NCI-H128 (cell line): ENCODE data around the gene SCGB1A1.
"Not testable (repeated sequence)": the region's sequence is repeated elsewhere in the genome, so short reads cannot be mapped to it uniquely, and the experiment has no call there.

Source experiments
- DNase-seq: peaks from one replicate; lab custom pipeline; 2025; ENCODE audit not compliant: unreplicated experiment; lab: John Stamatoyannopoulos, UW

Gene SCGB1A1

GRCh38 chr11:62418733-62419132, at the start of gene SCGB1A1:
TSS of gene SCGB1A1 (plus strand) at chr11:62419033. CDS start at chr11:62419096, 63 bp downstream.
- no peak for DNase-seq

GRCh38 chr11:62370743-62371440, 47.9 kb upstream of the SCGB1A1 start:
- no peak for DNase-seq

GRCh38 chr11:62372871-62373270, 46.0 kb upstream of the SCGB1A1 start:
- DNase-seq: no peak

GRCh38 chr11:62373464-62374119, 45.2 kb upstream of the SCGB1A1 start:
- DNase-seq: no peak

- DNase-seq: no peak
Observed at GRCh38 chr11:62374801-62375200, 44.0 kb upstream of the SCGB1A1 start.

GRCh38 chr11:62378459-62379063, 40.3 kb upstream of the SCGB1A1 start:
- not testable (repeated sequence) for DNase-seq

- not testable (repeated sequence) for DNase-seq
Observed at GRCh38 chr11:62379586-62379985, 39.2 kb upstream of the SCGB1A1 start.

- peak; percentile 56 for DNase-seq
Observed at GRCh38 chr11:62380821-62381245, 38.0 kb upstream of the SCGB1A1 start.

GRCh38 chr11:62383822-62384221, 35.0 kb upstream of the SCGB1A1 start:
- no peak for DNase-seq

GRCh38 chr11:62386083-62386482, 32.8 kb upstream of the SCGB1A1 start:
- not testable (repeated sequence) for DNase-seq

GRCh38 chr11:62387381-62387780, 31.5 kb upstream of the SCGB1A1 start:
- no peak for DNase-seq

GRCh38 chr11:62388999-62389398, 29.8 kb upstream of the SCGB1A1 start:
- DNase-seq: no peak

- DNase-seq: no peak
Observed at GRCh38 chr11:62390237-62390636, 28.6 kb upstream of the SCGB1A1 start.

- no peak for DNase-seq
Observed at GRCh38 chr11:62390722-62391121, 28.1 kb upstream of the SCGB1A1 start.

GRCh38 chr11:62391642-62392425, 27.0 kb upstream of the SCGB1A1 start:
- no peak for DNase-seq

- DNase-seq: no peak
Observed at GRCh38 chr11:62392506-62392905, 26.3 kb upstream of the SCGB1A1 start.

GRCh38 chr11:62393061-62393611, 25.7 kb upstream of the SCGB1A1 start:
- DNase-seq: no peak

GRCh38 chr11:62393735-62394134, 25.1 kb upstream of the SCGB1A1 start:
- no peak for DNase-seq

GRCh38 chr11:62394825-62395538, 23.9 kb upstream of the SCGB1A1 start:
- DNase-seq: peak; percentile 31

- no peak for DNase-seq
Observed at GRCh38 chr11:62395885-62396551, 22.8 kb upstream of the SCGB1A1 start.
